Suprapubic skin (tissue), 4 donors: ENCODE measurements around the gene TBC1D14. TPM values are rescaled to one million over a fixed set of nuclear protein-coding genes. Genes with fewer than 3 reads are reported as not detected.
"Not testable (repeated sequence)": the region's sequence is repeated elsewhere in the genome, so short reads cannot be mapped to it uniquely, and the experiment has no call there.

Experiments
- DNase-seq, 2 donors: peaks; one replicate each; pipeline ENCODE4 v3.0.0-alpha.2; 2019; ENCODE audit warnings: low spot score in 2 of 2
- H3K27ac ChIP-seq: fragments of 200-600 bp; sonication (generic); one replicate; pipeline ENCODE4 v1.5.1; 2019
- H3K27me3 ChIP-seq: fragments of 200-600 bp; sonication (generic); one replicate; pipeline ENCODE4 v1.5.1; 2019
- H3K36me3 ChIP-seq: fragments of 200-600 bp; sonication (generic); one replicate; pipeline ENCODE4 v1.5.1; 2019
- H3K4me1 ChIP-seq: fragments of 200-600 bp; sonication (generic); one replicate; pipeline ENCODE4 v1.5.1; 2019
- H3K4me3 ChIP-seq: fragments of 200-600 bp; sonication (generic); one replicate; pipeline ENCODE4 v1.5.1; 2019; ENCODE audit warnings: mild to moderate bottlenecking
- H3K9me3 ChIP-seq: fragments of 200-600 bp; sonication (generic); one replicate; pipeline ENCODE4 v1.5.1; 2019
- CTCF ChIP-seq, 2 donors: fragments of 200-600 bp in 1 of 2; fragments of 450-650 bp in 1 of 2; sonication (generic) in 1 of 2; IDR thresholded peaks; one replicate each; pipeline ENCODE4 v1.5.1; 2016 to 2019; ENCODE audit warnings: antibody characterized with exemption in 2 of 2, mild to moderate bottlenecking in 1 of 2, moderate library complexity in 1 of 2
- EP300 ChIP-seq: sonication (generic); formaldehyde crosslinking; IDR thresholded peaks from one replicate; pipeline ENCODE4 v1.6.1; 2017; ENCODE audit warnings: antibody characterized with exemption
- POLR2A ChIP-seq, 2 donors: fragments of 450-650 bp; IDR thresholded peaks; one replicate each; pipeline ENCODE4 v1.6.1; 2017; ENCODE audit warnings: antibody characterized with exemption in 2 of 2, mild to moderate bottlenecking in 2 of 2, moderate library complexity in 2 of 2
- POLR2AphosphoS5 ChIP-seq, 3 donors: sonication (generic); formaldehyde crosslinking; IDR thresholded peaks; one replicate each; pipeline ENCODE4 v1.6.1; 2017; ENCODE audit warnings: antibody characterized with exemption in 3 of 3
- WGBS: methylation state at CpG from one replicate; pipeline ENCODE4 v1.1.5; 2018; 5-methylcytosine and 5-hydroxymethylcytosine counted together
- total RNA-seq, 4 donors: library from RNA; depleted of rRNA; stranded (reverse); fragments of >200 nt; gene quantifications; one replicate each; pipeline ENCODE4 v1.1.0, GENCODE V29; 2016

Gene TBC1D14
- total RNA-seq, 4 donors from 2014 or later = 55.0 to 111 (median 97.9) TPM

GRCh38 chr4:6901669-6902317 is 7.8 kb upstream of the TBC1D14 start:
- H3K27ac ChIP-seq = no peak overlapping the region
- no peaks in the 10 kb centered on the region for H3K27me3 ChIP-seq
- peaks cover 7% of the 10 kb centered on the region for H3K4me1 ChIP-seq
- no peaks in the 10 kb centered on the region for H3K9me3 ChIP-seq
- DNase-seq = peak in 1 of 2 donors; percentile 59
- 77% methylated on average over 13 of the region's 24 CpGs for WGBS
- no peak overlapping the region for H3K4me3 ChIP-seq
- TF ChIP-seq POLR2A (IDR thresholded peaks at IDR 0.05) (no peak), POLR2AphosphoS5 (IDR thresholded peaks at IDR 0.05) (no peak), CTCF (IDR thresholded peaks at IDR 0.05) (no peak), EP300 (no peak)
- no peaks in the 10 kb centered on the region for H3K36me3 ChIP-seq

GRCh38 chr4:6902318-6903042 is 7.1 kb upstream of the TBC1D14 start:
- Histone ChIP-seq H3K27ac (no peak overlapping the region), H3K4me3 (no peak overlapping the region)
- peak in 1 of 2 donors; percentile 50 for DNase-seq

GRCh38 chr4:6905516-6906445 is 3.8 kb upstream of the TBC1D14 start:
- no peaks in the 10 kb centered on the region for H3K36me3 ChIP-seq
- no peaks in the 10 kb centered on the region for H3K9me3 ChIP-seq
- peak in 1 of 2 donors; percentile 57 for DNase-seq
- no peak overlapping the region for H3K27ac ChIP-seq
- no peaks in the 10 kb centered on the region for H3K27me3 ChIP-seq
- H3K4me1 ChIP-seq = peaks cover 33% of the 10 kb centered on the region
- WGBS = 70% methylated on average over 10 of the region's 13 CpGs
- H3K4me3 ChIP-seq = no peak overlapping the region
- TF ChIP-seq POLR2A (IDR thresholded peaks at IDR 0.05) = no peak
- TF ChIP-seq POLR2AphosphoS5 (IDR thresholded peaks at IDR 0.05) = no peak
- TF ChIP-seq CTCF (IDR thresholded peaks at IDR 0.05) = no peak
- no peak for TF ChIP-seq EP300

More at GRCh38 chr4:6902318-6903042, 7.1 kb upstream of the TBC1D14 start:
- TF ChIP-seq POLR2AphosphoS5 (IDR thresholded peaks at IDR 0.05) (no peak), CTCF (IDR thresholded peaks at IDR 0.05) (no peak), EP300 (no peak), POLR2A (IDR thresholded peaks at IDR 0.05) (no peak)
- Histone ChIP-seq H3K9me3 (no peaks in the 10 kb centered on the region), H3K27me3 (no peaks in the 10 kb centered on the region), H3K36me3 (no peaks in the 10 kb centered on the region), H3K4me1 (peaks cover 9% of the 10 kb centered on the region)
- 80% methylated on average over 25 of the region's 27 CpGs for WGBS

- 92% methylated on average over 6 of the region's 6 CpGs for WGBS
- not testable (repeated sequence) for H3K36me3 ChIP-seq, H3K4me3 ChIP-seq, H3K9me3 ChIP-seq, H3K27ac ChIP-seq, H3K27me3 ChIP-seq
- DNase-seq = peak in 1 of 2 donors; percentile 28
- peaks cover 38% of the 10 kb centered on the region for H3K4me1 ChIP-seq
Observed at GRCh38 chr4:6906486-6906885, 3.1 kb upstream of the TBC1D14 start.

- Histone ChIP-seq H3K27me3 (no peaks in the 10 kb centered on the region), H3K27ac (no peak overlapping the region), H3K4me3 (no peak overlapping the region), H3K36me3 (no peaks in the 10 kb centered on the region), H3K4me1 (peaks cover 38% of the 10 kb centered on the region), H3K9me3 (no peaks in the 10 kb centered on the region)
- WGBS = 32% methylated on average over 22 of the region's 22 CpGs
- peak in 1 of 2 donors; percentile 60 for DNase-seq
- TF ChIP-seq POLR2AphosphoS5 (IDR thresholded peaks at IDR 0.05) (no peak), POLR2A (IDR thresholded peaks at IDR 0.05) (no peak), CTCF (IDR thresholded peaks at IDR 0.05) (peak in 1 of 2 donors; percentile 29), EP300 (no peak)
Observed at GRCh38 chr4:6907658-6908191, 1.9 kb upstream of the TBC1D14 start.
